GM10248 (cell line): Measurements from ENCODE around the gene IFNA10.
"Not testable (repeated sequence)": the region's sequence is repeated elsewhere in the genome, so short reads cannot be mapped to it uniquely, and the experiment has no call there.

ENCODE experiments used
- CTCF ChIA-PET: fragments of 300-600 bp; sonication (Branson Sonifier 250); formaldehyde crosslinking; extraction: SDS; loops from one replicate; lab custom pipeline; 2021; ENCODE audit warnings: antibody characterized with exemption; lab: Yijun Ruan, JAX
- POLR2A ChIA-PET: fragments of 350-650 bp; sonication (Branson Sonifier 250); formaldehyde crosslinking; extraction: SDS; loops from one replicate; lab custom pipeline; 2020; ENCODE audit warnings: antibody characterized with exemption; lab: Yijun Ruan, JAX
- DNase-seq: peaks from one replicate; pipeline ENCODE4 v3.0.0; 2012; ENCODE audit errors: extremely low spot score
- TF ChIP-seq, protein P1 (sequence below): IDR thresholded peaks from 2 replicates; pipeline ENCODE4 v1.5.1; 2012; ENCODE audit warnings: mild to moderate bottlenecking, low read depth; ENCODE audit errors: extremely low read depth, missing control alignments, control extremely low read depth

IFNA10 gene

GRCh38 chr9:21207043-21207442 lies at the start of gene IFNA10:
Gene IFNA10, minus strand, starts transcription at chr9:21207143. Its CDS starts 46 bp downstream, at chr9:21207097.
- POLR2A ChIA-PET, DNase-seq: not testable (repeated sequence)
- CTCF ChIA-PET: interaction anchor here (1.5 kb wide), 1 partner anchor 12 kb away, joined by 5 read pairs; no protein-coding TSS in a partner anchor

- TF ChIP-seq, protein P1, sequence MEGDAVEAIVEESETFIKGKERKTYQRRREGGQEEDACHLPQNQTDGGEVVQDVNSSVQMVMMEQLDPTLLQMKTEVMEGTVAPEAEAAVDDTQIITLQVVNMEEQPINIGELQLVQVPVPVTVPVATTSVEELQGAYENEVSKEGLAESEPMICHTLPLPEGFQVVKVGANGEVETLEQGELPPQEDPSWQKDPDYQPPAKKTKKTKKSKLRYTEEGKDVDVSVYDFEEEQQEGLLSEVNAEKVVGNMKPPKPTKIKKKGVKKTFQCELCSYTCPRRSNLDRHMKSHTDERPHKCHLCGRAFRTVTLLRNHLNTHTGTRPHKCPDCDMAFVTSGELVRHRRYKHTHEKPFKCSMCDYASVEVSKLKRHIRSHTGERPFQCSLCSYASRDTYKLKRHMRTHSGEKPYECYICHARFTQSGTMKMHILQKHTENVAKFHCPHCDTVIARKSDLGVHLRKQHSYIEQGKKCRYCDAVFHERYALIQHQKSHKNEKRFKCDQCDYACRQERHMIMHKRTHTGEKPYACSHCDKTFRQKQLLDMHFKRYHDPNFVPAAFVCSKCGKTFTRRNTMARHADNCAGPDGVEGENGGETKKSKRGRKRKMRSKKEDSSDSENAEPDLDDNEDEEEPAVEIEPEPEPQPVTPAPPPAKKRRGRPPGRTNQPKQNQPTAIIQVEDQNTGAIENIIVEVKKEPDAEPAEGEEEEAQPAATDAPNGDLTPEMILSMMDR: no peak
- DNase-seq: no peak
- ChIA-PET CTCF (interaction anchor here (1.4 to 2.0 kb wide), 2 partner anchors 73 to 140 kb away, joined by 3 to 6 read pairs; no protein-coding TSS in a partner anchor), POLR2A (no interaction called here)
Measured at GRCh38 chr9:21255538-21256212, 48.7 kb upstream of the IFNA10 start.

GRCh38 chr9:21252721-21253547 lies 46.0 kb upstream of the IFNA10 start:
- ChIA-PET POLR2A (no interaction called here), CTCF (interaction anchor here (0.7 to 5.3 kb wide), 25 partner anchors 9 to 541 kb away, joined by 3 to 27 read pairs (median 4); partner anchors contain the start of genes IFNA14 and KLHL9)
- TF ChIP-seq, protein P1: peak; percentile 53
- peak; percentile 39 for DNase-seq

- CTCF ChIA-PET: interaction anchor here (0.8 to 5.3 kb wide), 13 partner anchors 11 to 542 kb away, joined by 3 to 27 read pairs (median 4); partner anchors contain the start of gene IFNA14
Measured at GRCh38 chr9:21251638-21252037, 44.7 kb upstream of the IFNA10 start.

GRCh38 chr9:21251190-21251589 lies 44.2 kb upstream of the IFNA10 start:
- TF ChIP-seq, protein P1: no peak
- no peak for DNase-seq
- POLR2A ChIA-PET: no interaction called here
- CTCF ChIA-PET: interaction anchor here (1.2 to 5.3 kb wide), 8 partner anchors 12 to 215 kb away, joined by 3 to 27 read pairs (median 4); no protein-coding TSS in a partner anchor

More at GRCh38 chr9:21251638-21252037, 44.7 kb upstream of the IFNA10 start:
- no peak for DNase-seq
- TF ChIP-seq, protein P1: no peak
- POLR2A ChIA-PET: no interaction called here

GRCh38 chr9:21244836-21245235 lies 37.9 kb upstream of the IFNA10 start:
- DNase-seq: no peak
- POLR2A ChIA-PET: no interaction called here
- CTCF ChIA-PET: no interaction called here
- TF ChIP-seq, protein P1: no peak
